ENCODE measurements around the gene LIN28A. TPM values are rescaled to one million over a fixed set of nuclear protein-coding genes. Genes with fewer than 3 reads are reported as not detected.

The LIN28A gene, protein sequence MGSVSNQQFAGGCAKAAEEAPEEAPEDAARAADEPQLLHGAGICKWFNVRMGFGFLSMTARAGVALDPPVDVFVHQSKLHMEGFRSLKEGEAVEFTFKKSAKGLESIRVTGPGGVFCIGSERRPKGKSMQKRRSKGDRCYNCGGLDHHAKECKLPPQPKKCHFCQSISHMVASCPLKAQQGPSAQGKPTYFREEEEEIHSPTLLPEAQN
- total RNA-seq, result not detected in 2 replicates

GRCh38 chr1:26410706-26411623, at the start of gene LIN28A:
LIN28A (plus strand) TSS chr1:26410817; CDS start chr1:26410892, 75 bp downstream.

GRCh38 chr1:26372611-26373010, 38.0 kb upstream of the LIN28A start, which contains the start of gene ZNF683:
ZNF683 (minus strand) TSS chr1:26372750; CDS start chr1:26368571, 4,179 bp downstream.

GRCh38 chr1:26431979-26432695, 21.5 kb downstream of the LIN28A start, which contains the start of gene DHDDS:
DHDDS (plus strand) TSS chr1:26432321; CDS start chr1:26432946, 625 bp downstream.

DNA sequence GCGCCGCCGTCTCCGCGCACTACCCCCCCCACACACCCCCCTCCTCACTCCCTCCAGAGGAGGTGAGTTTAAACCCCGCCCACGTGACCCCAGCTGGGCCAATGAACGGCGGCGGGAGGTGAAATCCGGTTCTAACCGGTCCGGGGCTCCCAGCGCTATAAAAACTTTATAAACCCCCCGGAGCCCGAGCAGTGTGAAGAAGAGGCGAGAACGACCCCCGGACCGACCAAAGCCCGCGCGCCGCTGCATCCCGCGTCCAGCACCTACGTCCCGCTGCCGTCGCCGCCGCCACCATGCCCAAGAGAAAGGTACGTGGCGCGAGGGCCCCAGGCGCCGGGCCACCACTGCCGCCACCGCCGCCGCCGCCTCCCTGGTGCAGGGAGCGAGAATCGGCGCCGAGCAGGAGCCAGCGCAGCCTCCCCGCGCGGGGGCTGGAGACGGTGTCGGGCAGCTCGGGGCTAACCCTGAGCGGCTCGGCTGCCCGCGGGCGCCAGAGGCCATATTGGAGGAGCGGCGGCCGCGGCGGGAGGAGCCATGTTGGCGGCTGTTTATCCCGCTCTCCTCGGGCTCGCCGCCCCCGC, 61.8 kb downstream of the LIN28A start, which contains the start of gene HMGN2:
Gene HMGN2, plus strand, starts transcription at position 121 of the 581 bp plus-strand sequence. Its CDS starts 173 bp downstream, at position 294.

Other genes starting within 250 kb of the LIN28A start
- gene C1orf232, start 241.9 kb upstream of the LIN28A start, total RNA-seq, result not detected in 2 replicates
- 40.3 and 59.3 TPM in 2 replicates for gene ZNF593, start 240.9 kb upstream of the LIN28A start, total RNA-seq
- gene ZNF593OS, start 239.0 kb upstream of the LIN28A start, total RNA-seq, result not detected in 2 replicates
- gene CNKSR1, start 233.3 kb upstream of the LIN28A start, total RNA-seq, result 14.7 and 23.9 TPM in 2 replicates
- not detected in 2 replicates for gene CATSPER4, start 220.2 kb upstream of the LIN28A start, total RNA-seq
- 9.9 and 11.7 TPM in 2 replicates for gene CEP85, start 176.6 kb upstream of the LIN28A start, total RNA-seq
- gene SH3BGRL3, start 130.7 kb upstream of the LIN28A start, total RNA-seq, result 15.1 and 27.2 TPM in 2 replicates
- 1.2 and 1.9 TPM in 2 replicates for gene UBXN11, start 104.2 kb upstream of the LIN28A start, total RNA-seq
- not detected in 2 replicates for gene CD52, start 92.9 kb upstream of the LIN28A start, total RNA-seq
- gene CRYBG2, start 56.7 kb upstream of the LIN28A start, total RNA-seq, result 36.9 and 51.1 TPM in 2 replicates
- not detected in 2 replicates for gene ZNF683, start 38.1 kb upstream of the LIN28A start, total RNA-seq
- 28.9 and 29.8 TPM in 2 replicates for gene DHDDS, start 21.5 kb downstream of the LIN28A start, total RNA-seq
- gene HMGN2, start 61.6 kb downstream of the LIN28A start, total RNA-seq, result 96.4 and 123 TPM in 2 replicates
- 77.8 and 81.2 TPM in 2 replicates for gene RPS6KA1, start 118.9 kb downstream of the LIN28A start, total RNA-seq

Data from tracheal epithelial cell (primary cell).